Activated T-helper 2 cell treated with anti-CD3 and anti-CD28 coated beads, Interferon-gamma antibody, Interleukin-2, Interleukin-4, amounts not matched to agents 10 μg/mL and 5 μg/mL and 100 μg/mL, durations not matched to agents 14 hours and 24 hours and 36 hours (primary cell): Measurements from ENCODE around the gene DDN. TPM values are rescaled to one million over a fixed set of nuclear protein-coding genes. Genes with fewer than 3 reads are reported as not detected.

Experiments used
- DNase-seq: peaks from one replicate; pipeline ENCODE4 v3.0.0; 2021; ENCODE audit warnings: low spot score
- H3K27ac Mint-ChIP-seq: one replicate; pipeline ENCODE4 v1.8.0; 2021; ENCODE audit warnings: mixed read lengths
- H3K27me3 Mint-ChIP-seq: one replicate; pipeline ENCODE4 v1.8.0; 2021; ENCODE audit warnings: low read depth, mixed read lengths
- H3K36me3 Mint-ChIP-seq: one replicate; pipeline ENCODE4 v1.8.0; 2021; ENCODE audit warnings: low read depth, mixed read lengths
- H3K4me1 Mint-ChIP-seq: one replicate; pipeline ENCODE4 v1.8.0; 2021; ENCODE audit warnings: low read depth, mixed read lengths
- H3K4me3 Mint-ChIP-seq: one replicate; pipeline ENCODE4 v1.8.0; 2021; ENCODE audit warnings: low read depth, mild to moderate bottlenecking, moderate library complexity, mixed read lengths
- H3K9me3 Mint-ChIP-seq: one replicate; pipeline ENCODE4 v1.8.0; 2021; ENCODE audit warnings: mixed read lengths
- intact Hi-C: fragments of 100-400 bp; cut with micrococcal nuclease; formaldehyde crosslinking; loops from one replicate; pipeline ENCODE4 v1.15.1; 2023
- total RNA-seq: library from RNA; stranded (reverse); gene quantifications from 2 replicates; pipeline ENCODE4 v1.2.3, GENCODE V29; 2022

DDN gene
- total RNA-seq, 1 donor from 2014 or later, result 0.91 TPM

GRCh38 chr12:48972952-48973483 lies 26.2 kb downstream of the DDN start:
- DNase-seq, result no peak
- Mint-ChIP-seq H3K4me3 (no peak overlapping the region), H3K36me3 (no peaks in the 10 kb centered on the region), H3K27me3 (peaks cover 89% of the 10 kb centered on the region), H3K9me3 (no peaks in the 10 kb centered on the region), H3K4me1 (peaks cover 39% of the 10 kb centered on the region), H3K27ac (no peak overlapping the region)
- intact Hi-C loops, result loop anchor here (1.0 to 10.0 kb wide), 3 partner anchors 7 to 118 kb away; partner anchors contain the start of gene DDX23

DNA sequence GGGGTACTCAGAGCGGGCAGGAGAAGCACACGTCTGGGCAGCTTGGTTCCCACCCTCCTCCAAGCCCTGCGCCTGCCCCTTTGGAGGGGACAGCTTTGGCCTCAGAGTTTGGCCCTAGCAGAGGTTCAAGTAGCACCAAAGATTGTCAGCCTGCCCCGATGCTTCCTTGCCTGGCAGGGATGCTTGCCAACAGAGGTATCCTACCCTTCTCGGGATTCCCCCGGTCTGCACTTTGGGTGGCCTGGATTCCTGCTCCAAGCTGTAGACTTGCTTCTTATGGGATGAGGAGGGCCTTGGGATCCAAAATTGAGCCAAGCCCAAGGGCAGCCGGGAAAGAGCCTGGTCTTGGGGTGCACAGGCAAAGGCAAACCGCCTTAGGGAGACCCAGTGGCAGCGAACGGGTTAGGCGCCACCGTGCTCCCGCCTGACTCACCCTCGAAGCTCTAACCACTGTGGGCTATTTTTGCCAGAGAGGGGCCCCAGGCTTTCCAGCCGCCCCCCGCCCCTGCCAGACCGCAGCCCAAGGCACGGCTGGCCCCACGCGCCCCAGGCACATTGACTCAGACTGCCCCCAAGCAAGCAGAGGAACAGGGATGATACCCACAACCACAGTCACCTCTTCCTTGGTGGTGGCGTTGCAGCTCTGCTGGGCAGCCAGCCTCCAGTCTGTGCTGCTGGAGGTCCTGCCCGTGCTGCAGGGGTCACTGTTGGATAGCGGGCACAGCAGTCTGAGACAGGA lies 26.8 kb downstream of the DDN start:
- peak overlapping the region; percentile 67 for H3K4me3 Mint-ChIP-seq
- no peaks in the 10 kb centered on the region for H3K9me3 Mint-ChIP-seq
- peaks cover 34% of the 10 kb centered on the region for H3K4me1 Mint-ChIP-seq
- H3K27ac Mint-ChIP-seq, result no peak overlapping the region
- no peaks in the 10 kb centered on the region for H3K36me3 Mint-ChIP-seq
- intact Hi-C loops, result loop anchor here (1.0 to 10.0 kb wide), 3 partner anchors 8 to 118 kb away; partner anchors contain the start of gene DDX23
- peaks cover 84% of the 10 kb centered on the region for H3K27me3 Mint-ChIP-seq
- no peak for DNase-seq

GRCh38 chr12:48970702-48971334 lies 28.4 kb downstream of the DDN start:
- Mint-ChIP-seq H3K27me3 (peaks cover 75% of the 10 kb centered on the region), H3K4me1 (peaks cover 25% of the 10 kb centered on the region), H3K36me3 (no peaks in the 10 kb centered on the region), H3K9me3 (no peaks in the 10 kb centered on the region), H3K27ac (no peak overlapping the region), H3K4me3 (peak overlapping the region; percentile 10)
- intact Hi-C loops, result loop anchor here (5.0 to 10.0 kb wide), 2 partner anchors 69 to 116 kb away; partner anchors contain the start of gene DDX23
- DNase-seq, result no peak

GRCh38 chr12:48969833-48970701 lies 29.1 kb downstream of the DDN start:
- Mint-ChIP-seq H3K27ac (no peak overlapping the region), H3K4me1 (peaks cover 25% of the 10 kb centered on the region), H3K4me3 (no peak overlapping the region), H3K27me3 (peaks cover 76% of the 10 kb centered on the region), H3K9me3 (no peaks in the 10 kb centered on the region), H3K36me3 (no peaks in the 10 kb centered on the region)
- intact Hi-C loops, result loop anchor here (5.0 to 10.0 kb wide), 2 partner anchors 68 to 115 kb away; partner anchors contain the start of gene DDX23
- no peak for DNase-seq

DNA sequence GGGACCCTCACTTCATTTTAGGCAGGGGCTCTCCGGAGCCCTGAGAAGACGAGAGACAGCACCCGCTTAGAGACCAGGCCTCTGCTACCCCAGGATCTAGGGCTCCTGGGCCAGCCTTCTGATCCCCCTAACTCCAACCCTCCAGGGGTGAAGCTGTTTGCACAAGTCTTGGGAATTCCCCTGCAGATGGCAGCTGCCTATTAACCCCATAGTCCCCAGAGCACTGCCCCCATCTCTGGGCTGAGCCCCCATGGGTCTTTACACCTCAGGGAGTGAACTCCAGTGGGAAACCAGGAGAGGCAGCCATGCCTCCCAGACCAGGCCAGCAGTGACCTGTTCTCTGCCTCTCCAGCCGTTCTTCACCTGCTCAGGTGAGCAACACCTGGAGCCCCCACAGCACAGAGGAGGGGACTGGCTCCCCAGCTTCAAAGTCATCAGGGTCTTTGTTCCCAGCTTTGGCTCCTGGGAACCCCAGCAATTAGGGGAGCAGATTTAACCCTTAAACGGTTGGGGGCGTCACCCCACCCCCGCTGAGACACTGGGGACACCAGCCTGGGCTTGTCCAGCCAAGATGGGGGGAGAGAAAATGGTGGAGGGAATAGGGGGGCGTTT lies 29.9 kb downstream of the DDN start:
- no peak overlapping the region for H3K27ac Mint-ChIP-seq
- H3K27me3 Mint-ChIP-seq, result peaks cover 75% of the 10 kb centered on the region

GRCh38 chr12:48968467-48968866 lies 30.7 kb downstream of the DDN start:
- Mint-ChIP-seq H3K27me3 (peaks cover 72% of the 10 kb centered on the region), H3K9me3 (no peaks in the 10 kb centered on the region), H3K27ac (no peak overlapping the region), H3K4me1 (peaks cover 25% of the 10 kb centered on the region), H3K36me3 (no peaks in the 10 kb centered on the region), H3K4me3 (no peak overlapping the region)
- no peak for DNase-seq
- intact Hi-C loops, result no loop called here

More for the DNA sequence above, 29.9 kb downstream of the DDN start:
- H3K4me1 Mint-ChIP-seq, result peaks cover 25% of the 10 kb centered on the region
- no peak overlapping the region for H3K4me3 Mint-ChIP-seq
- no peaks in the 10 kb centered on the region for H3K9me3 Mint-ChIP-seq
- no peaks in the 10 kb centered on the region for H3K36me3 Mint-ChIP-seq
- DNase-seq, result no peak
- intact Hi-C loops, result no loop called here

GRCh38 chr12:48967991-48968390 lies 31.2 kb downstream of the DDN start:
- no peaks in the 10 kb centered on the region for H3K9me3 Mint-ChIP-seq
- H3K27ac Mint-ChIP-seq, result no peak overlapping the region
- DNase-seq, result no peak
- no peak overlapping the region for H3K4me3 Mint-ChIP-seq
- peaks cover 25% of the 10 kb centered on the region for H3K4me1 Mint-ChIP-seq
- no peaks in the 10 kb centered on the region for H3K36me3 Mint-ChIP-seq
- intact Hi-C loops, result no loop called here
- peaks cover 68% of the 10 kb centered on the region for H3K27me3 Mint-ChIP-seq

DNA sequence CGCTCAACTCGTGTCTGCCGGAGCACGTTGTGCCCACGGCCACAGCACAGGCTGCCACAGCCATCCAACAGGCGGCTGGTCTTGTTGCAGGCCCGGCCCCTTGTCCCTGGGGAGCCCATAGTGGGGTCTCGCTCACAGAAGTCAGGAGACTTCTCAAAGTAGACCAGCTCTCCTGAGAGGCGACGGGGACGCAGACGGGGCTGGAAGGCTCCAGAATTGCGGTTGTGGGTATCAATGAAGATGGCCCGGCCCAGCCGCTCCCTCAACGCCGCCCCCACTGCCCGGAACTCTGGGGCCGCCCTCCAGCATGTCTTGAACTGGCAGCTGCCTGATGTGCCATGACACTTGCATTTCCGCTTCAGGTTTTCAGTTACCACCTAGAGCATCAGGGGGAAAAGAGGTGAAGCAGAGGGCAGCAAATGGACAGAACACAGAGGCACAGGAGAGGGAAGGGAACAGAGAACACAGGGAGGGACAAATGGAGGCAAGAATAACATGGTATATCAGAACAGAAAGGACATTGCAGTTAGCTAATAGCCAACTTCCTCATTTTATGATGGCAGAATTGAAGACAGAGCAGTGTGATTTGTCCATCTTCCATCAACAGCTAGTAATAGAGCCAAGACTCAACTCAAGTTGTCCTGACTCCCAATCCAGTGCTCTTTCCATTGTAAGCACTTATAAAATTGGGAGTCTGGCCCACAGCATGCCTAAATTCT lies 32.8 kb downstream of the DDN start:
- Mint-ChIP-seq H3K27ac (no peak overlapping the region), H3K4me3 (no peak overlapping the region), H3K9me3 (no peaks in the 10 kb centered on the region), H3K4me1 (peaks cover 14% of the 10 kb centered on the region), H3K36me3 (no peaks in the 10 kb centered on the region), H3K27me3 (peaks cover 55% of the 10 kb centered on the region)
- intact Hi-C loops, result no loop called here
- DNase-seq, result no peak

- H3K9me3 Mint-ChIP-seq, result no peaks in the 10 kb centered on the region
- H3K36me3 Mint-ChIP-seq, result no peaks in the 10 kb centered on the region
- no peak overlapping the region for H3K4me3 Mint-ChIP-seq
- no peak overlapping the region for H3K27ac Mint-ChIP-seq
- DNase-seq, result no peak
- H3K4me1 Mint-ChIP-seq, result peaks cover 5% of the 10 kb centered on the region
- H3K27me3 Mint-ChIP-seq, result peaks cover 54% of the 10 kb centered on the region
- intact Hi-C loops, result no loop called here
Observed at GRCh38 chr12:48965298-48965838, 33.8 kb downstream of the DDN start.

DNA sequence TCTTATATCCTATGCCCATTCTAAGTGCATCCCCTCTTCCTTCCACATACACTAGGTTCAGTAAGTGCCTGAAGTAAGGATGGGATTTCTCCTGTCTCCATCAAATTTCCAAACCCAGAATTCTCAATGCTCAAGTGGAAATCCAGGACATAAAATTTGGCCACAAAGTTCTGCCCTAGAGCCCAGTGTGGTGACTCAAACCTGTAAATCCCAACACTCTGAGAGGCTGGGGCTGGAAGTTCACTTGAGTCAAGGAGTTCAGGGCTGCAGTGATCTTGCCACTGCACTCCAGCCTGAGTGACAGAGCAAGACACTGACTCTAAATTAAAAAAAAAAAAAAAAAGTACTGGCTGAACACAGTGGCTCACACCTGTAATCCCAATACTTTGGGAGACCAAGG lies 37.4 kb downstream of the DDN start:
- DNase-seq, result no peak
- peaks cover 43% of the 10 kb centered on the region for H3K27me3 Mint-ChIP-seq
- intact Hi-C loops, result no loop called here

GRCh38 chr12:48961331-48961730 lies 37.8 kb downstream of the DDN start:
- H3K9me3 Mint-ChIP-seq, result no peaks in the 10 kb centered on the region
- H3K27ac Mint-ChIP-seq, result no peak overlapping the region
- H3K4me3 Mint-ChIP-seq, result no peak overlapping the region
- intact Hi-C loops, result no loop called here
- H3K4me1 Mint-ChIP-seq, result peaks cover 14% of the 10 kb centered on the region
- DNase-seq, result no peak
- peaks cover 40% of the 10 kb centered on the region for H3K27me3 Mint-ChIP-seq
- H3K36me3 Mint-ChIP-seq, result no peaks in the 10 kb centered on the region

More for the DNA sequence above, 37.4 kb downstream of the DDN start:
- Mint-ChIP-seq H3K36me3 (no peaks in the 10 kb centered on the region), H3K4me1 (peaks cover 10% of the 10 kb centered on the region), H3K4me3 (no peak overlapping the region), H3K27ac (no peak overlapping the region), H3K9me3 (no peaks in the 10 kb centered on the region)
